ENCODE results near the gene MATR3. TPM values are rescaled to one million over a fixed set of nuclear protein-coding genes. Genes with fewer than 3 reads are reported as not detected.
A peak's percentile ranks its signal among the peaks of the same experiment; 100 is the strongest.

MATR3 gene
- total and polyA plus RNA-seq, 9 donors, result 174 to 297 (median 222) TPM

DNA sequence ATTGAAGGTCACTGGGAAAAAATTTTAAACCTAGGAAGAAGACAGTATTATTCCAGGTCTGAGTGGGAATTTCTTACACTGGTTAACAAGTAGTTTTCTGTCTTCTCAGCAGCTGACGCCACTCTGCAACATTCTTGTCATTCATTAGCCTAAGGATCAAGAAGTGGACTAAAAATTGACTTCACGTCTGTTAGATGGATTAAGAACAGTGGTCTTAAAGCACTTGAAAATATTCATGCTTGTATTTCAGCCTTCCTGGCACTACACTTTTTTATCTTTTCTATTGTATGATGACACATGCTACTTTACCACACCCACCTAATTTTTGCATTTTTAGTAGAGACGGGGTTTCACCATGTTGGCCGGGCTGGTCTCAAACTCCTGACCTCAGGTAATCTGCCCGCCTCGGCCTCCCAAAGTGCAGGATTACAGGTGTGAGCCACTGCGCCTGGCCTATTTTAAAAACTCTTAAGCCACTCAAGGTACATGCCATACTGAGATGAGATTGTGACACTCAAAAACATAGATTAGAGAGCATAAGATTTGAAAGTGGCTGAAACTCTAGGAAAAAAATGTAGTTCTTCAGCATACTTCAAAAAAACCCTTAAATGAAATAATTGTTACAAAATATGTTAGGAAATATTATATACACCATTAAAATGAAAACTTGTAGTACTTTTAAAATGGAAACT, 8.4 kb downstream of the MATR3 start:
- Histone ChIP-seq H3K9me3 (no peaks in the 10 kb centered on the region), H3K27ac (no peak overlapping the region), H3K36me3 (no peaks in the 10 kb centered on the region), H3K4me3 (no peak overlapping the region), H3K4me1 (ENCODE audit: insufficient read depth) (peaks cover 29% of the 10 kb centered on the region), H3K27me3 (no peaks in the 10 kb centered on the region)
- TF ChIP-seq, protein P1, sequence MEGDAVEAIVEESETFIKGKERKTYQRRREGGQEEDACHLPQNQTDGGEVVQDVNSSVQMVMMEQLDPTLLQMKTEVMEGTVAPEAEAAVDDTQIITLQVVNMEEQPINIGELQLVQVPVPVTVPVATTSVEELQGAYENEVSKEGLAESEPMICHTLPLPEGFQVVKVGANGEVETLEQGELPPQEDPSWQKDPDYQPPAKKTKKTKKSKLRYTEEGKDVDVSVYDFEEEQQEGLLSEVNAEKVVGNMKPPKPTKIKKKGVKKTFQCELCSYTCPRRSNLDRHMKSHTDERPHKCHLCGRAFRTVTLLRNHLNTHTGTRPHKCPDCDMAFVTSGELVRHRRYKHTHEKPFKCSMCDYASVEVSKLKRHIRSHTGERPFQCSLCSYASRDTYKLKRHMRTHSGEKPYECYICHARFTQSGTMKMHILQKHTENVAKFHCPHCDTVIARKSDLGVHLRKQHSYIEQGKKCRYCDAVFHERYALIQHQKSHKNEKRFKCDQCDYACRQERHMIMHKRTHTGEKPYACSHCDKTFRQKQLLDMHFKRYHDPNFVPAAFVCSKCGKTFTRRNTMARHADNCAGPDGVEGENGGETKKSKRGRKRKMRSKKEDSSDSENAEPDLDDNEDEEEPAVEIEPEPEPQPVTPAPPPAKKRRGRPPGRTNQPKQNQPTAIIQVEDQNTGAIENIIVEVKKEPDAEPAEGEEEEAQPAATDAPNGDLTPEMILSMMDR (IDR thresholded peaks at IDR 0.05), result no peak
- no peak for TF ChIP-seq POLR2A (IDR thresholded peaks at IDR 0.05)
- DNase-seq, result no peak
- intact Hi-C loops (cut with DNase I), result no loop called here
- 52 to 64% (median 56%) methylated on average over 7 of the region's 7 CpGs for WGBS, 3 donors

DNA sequence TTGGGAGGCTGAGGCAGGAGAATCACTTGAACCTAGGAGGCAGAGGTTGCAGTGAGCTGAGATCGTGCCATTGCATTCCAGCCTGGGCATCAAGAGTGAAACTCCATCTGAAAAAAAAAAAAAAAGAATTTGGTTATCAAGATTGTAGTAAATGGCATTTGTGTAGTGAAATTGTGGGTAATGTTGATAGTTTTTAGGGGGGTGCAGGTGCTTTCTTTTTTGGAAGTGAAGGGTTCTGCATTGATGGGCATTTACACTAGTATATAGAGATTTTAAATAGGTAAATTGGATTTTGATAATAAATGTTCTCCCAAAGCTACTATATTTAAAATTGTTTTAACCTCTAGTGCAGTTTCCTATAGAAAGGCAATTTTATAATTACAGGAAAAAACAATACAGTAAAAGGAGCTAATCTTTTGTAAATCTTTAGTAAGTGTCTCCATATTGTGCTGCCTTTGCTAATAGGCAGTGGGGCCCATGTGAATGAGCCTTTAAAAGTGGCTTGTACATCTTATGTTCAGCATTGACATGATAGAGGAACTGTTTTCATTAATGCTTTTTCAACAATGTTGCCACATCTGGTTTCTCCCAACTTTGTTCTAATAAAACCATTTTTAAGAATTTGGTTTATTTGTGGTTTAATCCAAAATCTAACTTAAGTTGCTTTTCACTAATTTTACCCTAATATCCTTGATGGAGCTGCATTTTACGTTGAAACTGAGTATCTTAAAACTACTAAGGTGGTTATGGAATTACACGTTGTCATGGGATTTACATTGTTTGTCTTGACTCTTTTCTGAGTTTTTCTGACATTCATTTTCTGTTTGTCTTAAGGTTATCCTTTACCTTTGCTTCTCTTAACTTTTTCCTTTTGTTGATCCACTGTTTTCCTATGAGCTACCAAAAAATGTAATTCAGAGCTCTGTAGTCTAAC, 11.1 kb downstream of the MATR3 start:
- H3K27ac ChIP-seq, result no peak overlapping the region

DNA sequence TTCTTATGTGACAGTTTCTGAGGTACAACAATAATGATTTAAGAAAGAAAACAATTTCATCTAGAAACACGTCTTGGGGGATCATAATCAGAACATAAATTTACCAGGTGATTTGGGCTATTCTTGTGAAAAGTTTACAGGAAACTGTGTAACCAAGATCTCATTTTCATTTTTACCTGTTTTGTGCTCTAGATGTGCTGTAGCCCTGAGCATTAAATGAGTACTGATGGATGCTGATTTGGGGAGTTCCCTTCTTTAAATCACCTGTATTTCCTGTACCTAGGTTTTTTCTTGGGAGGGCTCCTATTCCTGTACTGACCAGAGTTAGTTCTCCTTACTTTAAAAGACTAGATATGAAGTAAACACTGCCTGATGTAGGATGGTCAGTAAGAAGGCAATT, 12.7 kb downstream of the MATR3 start:
- Histone ChIP-seq H3K4me1 (ENCODE audit: insufficient read depth) (peaks cover 21% of the 10 kb centered on the region), H3K4me3 (no peak overlapping the region), H3K27ac (no peak overlapping the region), H3K36me3 (no peaks in the 10 kb centered on the region), H3K27me3 (no peaks in the 10 kb centered on the region), H3K9me3 (no peaks in the 10 kb centered on the region)
- no peak for DNase-seq
- TF ChIP-seq EP300 (IDR thresholded peaks at IDR 0.05) (no peak), POLR2A (IDR thresholded peaks at IDR 0.05) (no peak)
- TF ChIP-seq, protein P1 (IDR thresholded peaks at IDR 0.05), result no peak
- WGBS, 3 donors, result 20 to 35% (median 28%) methylated on average over 1 of the region's 1 CpG
- intact Hi-C loops (cut with DNase I), result no loop called here

More for the DNA sequence above, 11.1 kb downstream of the MATR3 start:
- intact Hi-C loops (cut with DNase I), result no loop called here
- Histone ChIP-seq H3K4me1 (ENCODE audit: insufficient read depth) (peaks cover 25% of the 10 kb centered on the region), H3K36me3 (no peaks in the 10 kb centered on the region), H3K27me3 (no peaks in the 10 kb centered on the region), H3K9me3 (no peaks in the 10 kb centered on the region), H3K4me3 (peak overlapping the region; percentile 5)
- TF ChIP-seq EP300 (IDR thresholded peaks at IDR 0.05), result no peak
- TF ChIP-seq POLR2A (IDR thresholded peaks at IDR 0.05), result no peak
- TF ChIP-seq, protein P1 (IDR thresholded peaks at IDR 0.05), result no peak
- DNase-seq, result no peak
- 20 to 29% (median 26%) methylated on average over 3 of the region's 3 CpGs for WGBS, 3 donors

DNA sequence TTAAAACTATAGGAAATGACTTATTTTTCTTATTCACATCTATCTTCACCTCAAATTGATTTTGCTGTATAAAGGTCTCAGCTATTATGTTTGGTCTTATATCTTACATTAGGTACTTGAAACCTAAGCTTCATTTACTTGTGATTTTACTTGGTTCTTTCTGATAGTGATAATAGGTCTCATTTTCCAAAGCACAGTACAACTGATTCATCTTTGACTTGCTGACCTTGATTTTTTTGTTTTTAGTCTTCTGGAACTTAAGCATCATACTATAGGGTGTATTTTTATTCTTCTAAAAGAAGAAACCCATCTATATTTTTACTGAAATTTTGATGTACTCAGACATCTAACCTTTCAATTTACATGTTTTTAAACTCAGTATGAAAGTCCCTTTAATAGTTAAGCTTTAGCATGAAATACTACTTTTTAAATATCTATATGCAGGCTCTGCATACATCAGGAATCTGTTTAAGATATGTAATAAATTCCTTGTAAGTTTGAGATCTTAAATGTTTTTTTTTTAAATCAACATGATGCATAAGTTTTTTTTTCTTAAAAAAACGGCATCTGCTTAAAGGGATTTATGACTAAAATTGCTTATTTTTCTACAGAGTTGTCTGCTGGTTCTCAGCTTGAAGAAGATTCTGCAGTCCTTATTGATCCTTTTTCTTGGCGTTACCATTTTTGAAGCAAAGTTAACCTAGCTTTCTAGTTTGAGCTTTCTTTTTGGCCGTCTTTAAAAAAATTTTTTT, 13.3 kb downstream of the MATR3 start:
- TF ChIP-seq POLR2A (IDR thresholded peaks at IDR 0.05) (no peak), EP300 (IDR thresholded peaks at IDR 0.05) (no peak)
- TF ChIP-seq, protein P1 (IDR thresholded peaks at IDR 0.05), result no peak
- Histone ChIP-seq H3K4me3 (no peak overlapping the region), H3K27ac (no peak overlapping the region), H3K36me3 (no peaks in the 10 kb centered on the region), H3K4me1 (ENCODE audit: insufficient read depth) (peaks cover 21% of the 10 kb centered on the region), H3K27me3 (no peaks in the 10 kb centered on the region), H3K9me3 (no peaks in the 10 kb centered on the region)
- intact Hi-C loops (cut with DNase I), result no loop called here
- 24 to 50% (median 40%) methylated on average over 3 of the region's 3 CpGs for WGBS, 3 donors
- DNase-seq, result no peak
